K562 (cell line): Measurements from ENCODE around the gene KIF26A.

ENCODE experiments used
- CAMTA2 ChIP-seq: fragments of 250-450 bp; sonication (Bioruptor Pico); conservative IDR thresholded peaks from 2 replicates; pipeline ENCODE4 v1.5.1; 2022
- EGR1 ChIP-seq: fragments of 450-650 bp; conservative IDR thresholded peaks from 2 replicates; pipeline ENCODE4 v1.6.1; 2017; ENCODE audit warnings: mild to moderate bottlenecking
- KLF16 ChIP-seq: IDR thresholded peaks from 2 replicates; pipeline ENCODE4 v1.6.1; 2016; ENCODE audit warnings: antibody characterized with exemption
- TAF1 ChIP-seq: IDR thresholded peaks from 2 replicates; pipeline ENCODE4 v1.6.1; 2011; ENCODE audit warnings: mild to moderate bottlenecking, low read length, moderate library complexity; ENCODE audit not compliant: insufficient read depth, control insufficient read depth, severe bottlenecking; ENCODE audit errors: extremely low read depth
- TARDBP ChIP-seq: fragments of 450-650 bp; IDR thresholded peaks from 2 replicates; pipeline ENCODE4 v1.6.1; 2016
- TBP ChIP-seq: optimal IDR thresholded peaks from 2 replicates; pipeline ENCODE3; 2011; ENCODE audit warnings: low read depth, low read length, improper control_type of control experiment
- TCF7 ChIP-seq: sonication (generic); IDR thresholded peaks from 2 replicates; pipeline ENCODE4 v1.6.1; 2016; ENCODE audit warnings: antibody characterized with exemption, borderline replicate concordance
- TF ChIP-seq, protein P1 (sequence below): fragments of 200-600 bp; sonication (generic); IDR thresholded peaks from one replicate; pipeline ENCODE4 v1.6.1; 2012; ENCODE audit warnings: mild to moderate bottlenecking, low read depth, low read length, inconsistent platforms
- TF ChIP-seq, protein P2 (sequence below), 3 experiments: IDR thresholded peaks in 2 of 3; conservative IDR thresholded peaks in 1 of 3; 2 replicates each; pipeline ENCODE4 v1.5.1; 2011 to 2012; ENCODE audit warnings: low read length in 3 of 3, mild to moderate bottlenecking in 3 of 3, control low read depth in 2 of 3, improper control_type of control experiment in 1 of 3, inconsistent platforms in 1 of 3, low read depth in 1 of 3, mixed read lengths in 1 of 3, moderate library complexity in 1 of 3; ENCODE audit not compliant: insufficient read depth in 2 of 3

DNA sequence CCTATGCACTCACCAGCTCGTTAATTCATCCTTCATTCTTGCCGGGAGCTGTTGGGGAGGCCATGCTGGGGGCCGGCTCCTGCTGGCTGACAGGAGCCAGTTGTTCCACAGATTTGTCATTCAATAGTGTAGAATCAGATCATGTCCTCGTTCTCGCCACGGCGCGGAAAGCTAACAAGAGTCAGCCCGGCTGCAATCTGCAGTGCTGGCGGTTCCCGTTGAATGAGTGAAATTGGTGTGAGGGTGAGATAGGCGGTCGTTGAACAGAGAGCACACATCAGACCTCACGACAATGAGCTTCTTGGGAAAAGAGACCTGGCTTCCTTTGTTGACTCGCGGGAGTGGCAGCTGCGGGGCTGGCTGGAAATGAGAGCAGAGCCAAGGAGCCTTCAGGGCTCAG, 57.5 kb downstream of the KIF26A start:
- TF ChIP-seq KLF16 (no peak), EGR1 (no peak), TCF7 (no peak), TBP (no peak), TAF1 (no peak), CAMTA2 (CRISPR knock-in tag) (no peak), TARDBP (no peak)
- TF ChIP-seq, protein P1, sequence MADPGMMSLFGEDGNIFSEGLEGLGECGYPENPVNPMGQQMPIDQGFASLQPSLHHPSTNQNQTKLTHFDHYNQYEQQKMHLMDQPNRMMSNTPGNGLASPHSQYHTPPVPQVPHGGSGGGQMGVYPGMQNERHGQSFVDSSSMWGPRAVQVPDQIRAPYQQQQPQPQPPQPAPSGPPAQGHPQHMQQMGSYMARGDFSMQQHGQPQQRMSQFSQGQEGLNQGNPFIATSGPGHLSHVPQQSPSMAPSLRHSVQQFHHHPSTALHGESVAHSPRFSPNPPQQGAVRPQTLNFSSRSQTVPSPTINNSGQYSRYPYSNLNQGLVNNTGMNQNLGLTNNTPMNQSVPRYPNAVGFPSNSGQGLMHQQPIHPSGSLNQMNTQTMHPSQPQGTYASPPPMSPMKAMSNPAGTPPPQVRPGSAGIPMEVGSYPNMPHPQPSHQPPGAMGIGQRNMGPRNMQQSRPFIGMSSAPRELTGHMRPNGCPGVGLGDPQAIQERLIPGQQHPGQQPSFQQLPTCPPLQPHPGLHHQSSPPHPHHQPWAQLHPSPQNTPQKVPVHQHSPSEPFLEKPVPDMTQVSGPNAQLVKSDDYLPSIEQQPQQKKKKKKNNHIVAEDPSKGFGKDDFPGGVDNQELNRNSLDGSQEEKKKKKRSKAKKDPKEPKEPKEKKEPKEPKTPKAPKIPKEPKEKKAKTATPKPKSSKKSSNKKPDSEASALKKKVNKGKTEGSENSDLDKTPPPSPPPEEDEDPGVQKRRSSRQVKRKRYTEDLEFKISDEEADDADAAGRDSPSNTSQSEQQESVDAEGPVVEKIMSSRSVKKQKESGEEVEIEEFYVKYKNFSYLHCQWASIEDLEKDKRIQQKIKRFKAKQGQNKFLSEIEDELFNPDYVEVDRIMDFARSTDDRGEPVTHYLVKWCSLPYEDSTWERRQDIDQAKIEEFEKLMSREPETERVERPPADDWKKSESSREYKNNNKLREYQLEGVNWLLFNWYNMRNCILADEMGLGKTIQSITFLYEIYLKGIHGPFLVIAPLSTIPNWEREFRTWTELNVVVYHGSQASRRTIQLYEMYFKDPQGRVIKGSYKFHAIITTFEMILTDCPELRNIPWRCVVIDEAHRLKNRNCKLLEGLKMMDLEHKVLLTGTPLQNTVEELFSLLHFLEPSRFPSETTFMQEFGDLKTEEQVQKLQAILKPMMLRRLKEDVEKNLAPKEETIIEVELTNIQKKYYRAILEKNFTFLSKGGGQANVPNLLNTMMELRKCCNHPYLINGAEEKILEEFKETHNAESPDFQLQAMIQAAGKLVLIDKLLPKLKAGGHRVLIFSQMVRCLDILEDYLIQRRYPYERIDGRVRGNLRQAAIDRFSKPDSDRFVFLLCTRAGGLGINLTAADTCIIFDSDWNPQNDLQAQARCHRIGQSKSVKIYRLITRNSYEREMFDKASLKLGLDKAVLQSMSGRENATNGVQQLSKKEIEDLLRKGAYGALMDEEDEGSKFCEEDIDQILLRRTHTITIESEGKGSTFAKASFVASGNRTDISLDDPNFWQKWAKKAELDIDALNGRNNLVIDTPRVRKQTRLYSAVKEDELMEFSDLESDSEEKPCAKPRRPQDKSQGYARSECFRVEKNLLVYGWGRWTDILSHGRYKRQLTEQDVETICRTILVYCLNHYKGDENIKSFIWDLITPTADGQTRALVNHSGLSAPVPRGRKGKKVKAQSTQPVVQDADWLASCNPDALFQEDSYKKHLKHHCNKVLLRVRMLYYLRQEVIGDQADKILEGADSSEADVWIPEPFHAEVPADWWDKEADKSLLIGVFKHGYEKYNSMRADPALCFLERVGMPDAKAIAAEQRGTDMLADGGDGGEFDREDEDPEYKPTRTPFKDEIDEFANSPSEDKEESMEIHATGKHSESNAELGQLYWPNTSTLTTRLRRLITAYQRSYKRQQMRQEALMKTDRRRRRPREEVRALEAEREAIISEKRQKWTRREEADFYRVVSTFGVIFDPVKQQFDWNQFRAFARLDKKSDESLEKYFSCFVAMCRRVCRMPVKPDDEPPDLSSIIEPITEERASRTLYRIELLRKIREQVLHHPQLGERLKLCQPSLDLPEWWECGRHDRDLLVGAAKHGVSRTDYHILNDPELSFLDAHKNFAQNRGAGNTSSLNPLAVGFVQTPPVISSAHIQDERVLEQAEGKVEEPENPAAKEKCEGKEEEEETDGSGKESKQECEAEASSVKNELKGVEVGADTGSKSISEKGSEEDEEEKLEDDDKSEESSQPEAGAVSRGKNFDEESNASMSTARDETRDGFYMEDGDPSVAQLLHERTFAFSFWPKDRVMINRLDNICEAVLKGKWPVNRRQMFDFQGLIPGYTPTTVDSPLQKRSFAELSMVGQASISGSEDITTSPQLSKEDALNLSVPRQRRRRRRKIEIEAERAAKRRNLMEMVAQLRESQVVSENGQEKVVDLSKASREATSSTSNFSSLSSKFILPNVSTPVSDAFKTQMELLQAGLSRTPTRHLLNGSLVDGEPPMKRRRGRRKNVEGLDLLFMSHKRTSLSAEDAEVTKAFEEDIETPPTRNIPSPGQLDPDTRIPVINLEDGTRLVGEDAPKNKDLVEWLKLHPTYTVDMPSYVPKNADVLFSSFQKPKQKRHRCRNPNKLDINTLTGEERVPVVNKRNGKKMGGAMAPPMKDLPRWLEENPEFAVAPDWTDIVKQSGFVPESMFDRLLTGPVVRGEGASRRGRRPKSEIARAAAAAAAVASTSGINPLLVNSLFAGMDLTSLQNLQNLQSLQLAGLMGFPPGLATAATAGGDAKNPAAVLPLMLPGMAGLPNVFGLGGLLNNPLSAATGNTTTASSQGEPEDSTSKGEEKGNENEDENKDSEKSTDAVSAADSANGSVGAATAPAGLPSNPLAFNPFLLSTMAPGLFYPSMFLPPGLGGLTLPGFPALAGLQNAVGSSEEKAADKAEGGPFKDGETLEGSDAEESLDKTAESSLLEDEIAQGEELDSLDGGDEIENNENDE = no peak
- TF ChIP-seq, protein P2, sequence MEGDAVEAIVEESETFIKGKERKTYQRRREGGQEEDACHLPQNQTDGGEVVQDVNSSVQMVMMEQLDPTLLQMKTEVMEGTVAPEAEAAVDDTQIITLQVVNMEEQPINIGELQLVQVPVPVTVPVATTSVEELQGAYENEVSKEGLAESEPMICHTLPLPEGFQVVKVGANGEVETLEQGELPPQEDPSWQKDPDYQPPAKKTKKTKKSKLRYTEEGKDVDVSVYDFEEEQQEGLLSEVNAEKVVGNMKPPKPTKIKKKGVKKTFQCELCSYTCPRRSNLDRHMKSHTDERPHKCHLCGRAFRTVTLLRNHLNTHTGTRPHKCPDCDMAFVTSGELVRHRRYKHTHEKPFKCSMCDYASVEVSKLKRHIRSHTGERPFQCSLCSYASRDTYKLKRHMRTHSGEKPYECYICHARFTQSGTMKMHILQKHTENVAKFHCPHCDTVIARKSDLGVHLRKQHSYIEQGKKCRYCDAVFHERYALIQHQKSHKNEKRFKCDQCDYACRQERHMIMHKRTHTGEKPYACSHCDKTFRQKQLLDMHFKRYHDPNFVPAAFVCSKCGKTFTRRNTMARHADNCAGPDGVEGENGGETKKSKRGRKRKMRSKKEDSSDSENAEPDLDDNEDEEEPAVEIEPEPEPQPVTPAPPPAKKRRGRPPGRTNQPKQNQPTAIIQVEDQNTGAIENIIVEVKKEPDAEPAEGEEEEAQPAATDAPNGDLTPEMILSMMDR (IDR thresholded peaks at IDR 0.05 in 2 of 3, conservative IDR thresholded peaks at IDR 0.05 in 1 of 3; ENCODE audit: insufficient read depth in 2 of 3, low read depth in 1 of 3, low read length in 3 of 3) = no peak
